IMR-90 (cell line): ENCODE measurements around the gene WWC2. TPM values are rescaled to one million over a fixed set of nuclear protein-coding genes. Genes with fewer than 3 reads are reported as not detected.

Source experiments
- ATAC-seq: fragments of 200-7000 bp; cut with Tn5 transposase; 2 replicates; pipeline ENCODE4 v1.9.1; 2020; ENCODE audit warnings: low read depth, mild to moderate bottlenecking, moderate library complexity
- BruUV-seq: library from RNA; stranded (reverse); fragments of 400-500 nt; replicated peaks from 2 replicates; lab custom pipeline; 2021; lab: Mats Ljungman, UMichigan
- CTCF ChIA-PET: fragments of 300-600 bp; formaldehyde crosslinking; extraction: SDS; loops from one replicate; lab custom pipeline; 2021; ENCODE audit warnings: antibody characterized with exemption; lab: Yijun Ruan, JAX
- POLR2A ChIA-PET: fragments of 300-600 bp; sonication (Branson Sonifier 250); formaldehyde crosslinking; loops from one replicate; lab custom pipeline; 2022; ENCODE audit warnings: antibody characterized with exemption; ENCODE audit not compliant: unreplicated experiment; lab: Charles Lee
- DNase-seq: peaks from one replicate; pipeline ENCODE4 v3.0.0; 2013
- H2AFZ ChIP-seq: replicated peaks from 2 replicates; pipeline ENCODE3; 2013; ENCODE audit warnings: low read length, mild to moderate bottlenecking; ENCODE audit not compliant: poor library complexity
- H2AK5ac ChIP-seq: 2 replicates; pipeline ENCODE4 v1.6.1; 2013; ENCODE audit warnings: low read depth, low read length, inconsistent platforms
- H2AK9ac ChIP-seq: replicated peaks from 2 replicates; pipeline ENCODE3; 2013; ENCODE audit warnings: mild to moderate bottlenecking, low read depth, low read length, moderate library complexity; ENCODE audit not compliant: poor library complexity
- H2BK120ac ChIP-seq: 2 replicates; pipeline ENCODE4 v1.6.1; 2013; ENCODE audit warnings: low read depth, low read length, inconsistent platforms
- H2BK15ac ChIP-seq: 3 replicates; pipeline ENCODE4 v1.6.1; 2013; ENCODE audit warnings: low read depth, low read length, inconsistent platforms
- H2BK20ac ChIP-seq: 2 replicates; pipeline ENCODE4 v1.6.1; 2013; ENCODE audit warnings: low read depth, mild to moderate bottlenecking, inconsistent platforms, low read length, moderate library complexity
- H2BK5ac ChIP-seq: 2 replicates; pipeline ENCODE4 v1.6.1; 2013; ENCODE audit warnings: mild to moderate bottlenecking, low read depth, low read length, inconsistent platforms; ENCODE audit not compliant: poor library complexity, severe bottlenecking
- H3K14ac ChIP-seq: replicated peaks from 2 replicates; pipeline ENCODE4 v1.6.1; 2013; ENCODE audit warnings: low read depth, low read length, inconsistent platforms
- H3K18ac ChIP-seq: 2 replicates; pipeline ENCODE4 v1.6.1; 2013; ENCODE audit warnings: low read depth, low read length, control low read depth
- H3K23ac ChIP-seq: 2 replicates; pipeline ENCODE4 v1.6.1; 2013; ENCODE audit warnings: low read depth, low read length, inconsistent platforms
- H3K27ac ChIP-seq: 2 replicates; pipeline ENCODE4 v1.5.1; 2013; ENCODE audit warnings: mild to moderate bottlenecking, control low read depth, low read length; ENCODE audit not compliant: insufficient read depth
- H3K27me3 ChIP-seq: 2 replicates; pipeline ENCODE4 v1.6.1; 2013; ENCODE audit warnings: low read length; ENCODE audit not compliant: control insufficient read depth, insufficient read depth
- H3K36me3 ChIP-seq: 2 replicates; pipeline ENCODE4 v1.6.1; 2013; ENCODE audit warnings: low read length, mixed read lengths; ENCODE audit not compliant: control insufficient read depth, insufficient read depth
- H3K4ac ChIP-seq: 2 replicates; pipeline ENCODE4 v1.6.1; 2013; ENCODE audit warnings: low read depth, low read length, inconsistent platforms
- H3K4me1 ChIP-seq: 2 replicates; pipeline ENCODE4 v1.6.1; 2013; ENCODE audit warnings: low read length, mixed read lengths; ENCODE audit not compliant: control insufficient read depth, insufficient read depth
- H3K4me2 ChIP-seq: 2 replicates; pipeline ENCODE4 v1.6.1; 2013; ENCODE audit warnings: low read depth, mild to moderate bottlenecking, control low read depth, low read length, moderate library complexity
- H3K4me3 ChIP-seq: 2 replicates; pipeline ENCODE4 v1.5.1; 2013; ENCODE audit warnings: low read depth, mild to moderate bottlenecking, control low read depth, low read length, moderate library complexity; ENCODE audit not compliant: insufficient read depth
- H3K56ac ChIP-seq: 2 replicates; pipeline ENCODE4 v1.6.1; 2013; ENCODE audit warnings: low read length, inconsistent platforms; ENCODE audit not compliant: insufficient read depth; ENCODE audit errors: extremely low read depth
- H3K79me1 ChIP-seq, 2 experiments: 2 replicates each; pipeline ENCODE4 v1.6.1; 2013; ENCODE audit warnings: low read length in 2 of 2, inconsistent platforms in 1 of 2, low read depth in 1 of 2
- H3K9ac ChIP-seq: 2 replicates; pipeline ENCODE4 v1.6.1; 2013; ENCODE audit warnings: low read depth, low read length, control low read depth
- H3K9me1 ChIP-seq: 2 replicates; pipeline ENCODE4 v1.6.1; 2013; ENCODE audit warnings: low read length, inconsistent platforms; ENCODE audit not compliant: insufficient read depth
- H3K9me3 ChIP-seq: 2 replicates; pipeline ENCODE4 v1.6.1; 2013; ENCODE audit warnings: low read length; ENCODE audit not compliant: control insufficient read depth, insufficient read depth
- H4K20me1 ChIP-seq: 2 replicates; pipeline ENCODE4 v1.6.1; 2013; ENCODE audit warnings: low read length, inconsistent platforms; ENCODE audit not compliant: insufficient read depth
- H4K5ac ChIP-seq: 2 replicates; pipeline ENCODE4 v1.6.1; 2013; ENCODE audit warnings: mild to moderate bottlenecking, low read depth, low read length, control low read depth
- H4K8ac ChIP-seq, 2 experiments: 2 replicates each; pipeline ENCODE4 v1.6.1; 2013; ENCODE audit warnings: low read depth in 2 of 2, low read length in 2 of 2, control low read depth in 1 of 2, inconsistent platforms in 1 of 2
- H4K91ac ChIP-seq: 2 replicates; pipeline ENCODE4 v1.6.1; 2013; ENCODE audit warnings: low read depth, low read length, inconsistent platforms; ENCODE audit not compliant: insufficient read depth
- BHLHE40 ChIP-seq: fragments of 150-350 bp; IDR thresholded peaks from 2 replicates; pipeline ENCODE4 v1.6.1; 2016; ENCODE audit warnings: mild to moderate bottlenecking, low read depth, low read length
- CEBPB ChIP-seq: IDR thresholded peaks from 2 replicates; pipeline ENCODE4 v1.6.1; 2012; ENCODE audit warnings: low read depth, low read length, improper control_type of control experiment
- CHD1 ChIP-seq: IDR thresholded peaks from 2 replicates; pipeline ENCODE4 v1.6.1; 2012; ENCODE audit warnings: low read depth, low read length, improper control_type of control experiment
- CTCF ChIP-seq: conservative IDR thresholded peaks from 2 replicates; pipeline ENCODE4 v1.5.1; 2012; ENCODE audit warnings: mild to moderate bottlenecking, low read depth, low read length, improper control_type of control experiment
- ELK1 ChIP-seq: fragments of 150-350 bp; IDR thresholded peaks from 2 replicates; pipeline ENCODE4 v1.6.1; 2016; ENCODE audit warnings: low read depth, mild to moderate bottlenecking, low read length, moderate library complexity, borderline replicate concordance
- FOS ChIP-seq: fragments of 150-350 bp; IDR thresholded peaks from 2 replicates; pipeline ENCODE4 v1.6.1; 2016; ENCODE audit warnings: low read depth, low read length
- MAFK ChIP-seq: IDR thresholded peaks from 2 replicates; pipeline ENCODE4 v1.6.1; 2012; ENCODE audit warnings: low read depth, low read length, improper control_type of control experiment
- MAZ ChIP-seq: IDR thresholded peaks from 2 replicates; pipeline ENCODE4 v1.6.1; 2012; ENCODE audit warnings: low read depth, mild to moderate bottlenecking, low read length, improper control_type of control experiment, moderate library complexity, borderline replicate concordance
- MXI1 ChIP-seq: IDR thresholded peaks from 2 replicates; pipeline ENCODE4 v1.6.1; 2012; ENCODE audit warnings: low read depth, mild to moderate bottlenecking, low read length, moderate library complexity, borderline replicate concordance
- NFE2L2 ChIP-seq: fragments of 150-350 bp; IDR thresholded peaks from 2 replicates; pipeline ENCODE4 v1.6.1; 2016; ENCODE audit warnings: low read depth, mild to moderate bottlenecking, low read length
- POLR2A ChIP-seq: IDR thresholded peaks from 2 replicates; pipeline ENCODE4 v1.6.1; 2012; ENCODE audit warnings: mild to moderate bottlenecking, low read depth, low read length
- RAD21 ChIP-seq: IDR thresholded peaks from 2 replicates; pipeline ENCODE4 v1.6.1; 2012; ENCODE audit warnings: low read length, improper control_type of control experiment
- RCOR1 ChIP-seq: IDR thresholded peaks from 2 replicates; pipeline ENCODE4 v1.6.1; 2012; ENCODE audit warnings: mild to moderate bottlenecking, low read length, improper control_type of control experiment; ENCODE audit not compliant: insufficient replicate concordance
- SMC3 ChIP-seq: fragments of 150-350 bp; IDR thresholded peaks from 2 replicates; pipeline ENCODE4 v1.6.1; 2016; ENCODE audit warnings: low read depth, mild to moderate bottlenecking, antibody characterized with exemption, low read length, moderate library complexity
- WGBS, 2 experiments: methylation state at CpG; one replicate each; pipeline versions ENCODE4 v1.1.5 to v1.1.7; 2013; ENCODE audit warnings: missing lambda C conversion rate in 2 of 2; ENCODE audit not compliant: insufficient read length in 1 of 2; ENCODE audit errors: extremely low coverage in 2 of 2; 5-methylcytosine and 5-hydroxymethylcytosine counted together
- dilution Hi-C: fragments of 300-500 bp; cut with HindIII; formaldehyde crosslinking; loops from one replicate; pipeline ENCODE4 v1.14.3; 2018; ENCODE audit warnings: low sequenced_read_pairs; ENCODE audit not compliant: unreplicated experiment
- in situ Hi-C: fragments of 300-500 bp; cut with MboI; formaldehyde crosslinking; loops from 3 replicates; pipeline ENCODE4 v1.14.3; 2019; ENCODE audit warnings: low sequenced_read_pairs, inconsistent platforms, mixed read lengths
- intact Hi-C: fragments of 100-400 bp; cut with micrococcal nuclease; formaldehyde crosslinking; loops from 2 replicates; pipeline ENCODE4 v1.10.0; 2022
- polyA plus RNA-seq, 3 experiments: library from polyadenylated mRNA; depleted of rRNA; stranded (reverse); fragments of >200 nt; gene quantifications; 2 replicates each; pipeline ENCODE4 v1.2.3, GENCODE V29; 2012; ENCODE audit warnings: low replicate concordance in 1 of 3
- total RNA-seq: library from RNA; depleted of rRNA; stranded (reverse); fragments of >200 nt; gene quantifications from 2 replicates; pipeline ENCODE4 v1.2.3, GENCODE V29; 2012
- TF ChIP-seq, protein P1 (sequence below): fragments of 150-350 bp; IDR thresholded peaks from 2 replicates; pipeline ENCODE4 v1.6.1; 2017; ENCODE audit warnings: mild to moderate bottlenecking, antibody characterized with exemption, low read length, low read depth

WWC2 gene
- total and polyA plus RNA-seq, 2 of the 4 experiments (the other 2 are of a cell fraction) = 26.6 to 27.4 TPM

DNA sequence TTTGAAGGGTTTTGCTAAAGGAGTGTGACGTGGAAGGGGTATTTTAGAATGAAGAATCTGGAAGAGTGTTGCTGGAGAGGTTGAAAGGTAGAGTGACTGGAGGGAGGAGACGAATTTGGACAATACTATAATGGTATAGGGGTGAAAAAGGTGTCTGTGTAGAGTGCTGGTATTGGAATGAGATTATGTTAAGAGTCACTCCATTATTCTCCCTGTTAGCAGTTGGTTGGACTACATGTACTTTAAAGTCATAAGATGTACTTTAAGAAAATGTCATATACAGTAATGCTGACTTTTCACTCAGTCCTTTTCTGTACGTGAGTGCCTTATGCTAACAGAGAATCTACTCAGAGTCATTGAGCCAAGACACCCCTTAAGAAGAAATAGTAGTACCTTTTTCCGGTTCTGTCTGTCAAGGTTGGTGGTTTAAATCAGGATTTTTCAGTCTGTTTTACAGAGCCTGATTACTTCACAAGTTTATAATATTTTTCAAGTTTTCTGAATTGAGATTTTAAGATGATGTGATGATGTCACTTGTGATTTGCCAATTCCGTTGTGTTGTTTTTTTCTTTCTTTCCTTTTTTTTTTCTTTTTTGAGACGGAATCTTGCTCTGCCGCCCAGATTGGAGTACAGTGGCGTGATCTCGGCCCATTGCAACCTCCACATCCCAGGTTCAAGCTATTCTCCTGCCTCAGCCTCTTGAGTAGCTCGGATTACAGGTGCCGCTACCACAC lies 56.6 kb downstream of the WWC2 start:
- H2BK5ac ChIP-seq = no peak overlapping the region
- no peaks in the 10 kb centered on the region for H3K27me3 ChIP-seq
- H3K27ac ChIP-seq = no peak overlapping the region
- no peak overlapping the region for H2BK15ac ChIP-seq
- no peak overlapping the region for H3K23ac ChIP-seq
- peaks cover 48% of the 10 kb centered on the region for H4K20me1 ChIP-seq
- H2BK20ac ChIP-seq = no peak overlapping the region
- H2AK5ac ChIP-seq = no peak overlapping the region
- H3K4me1 ChIP-seq = peaks cover 11% of the 10 kb centered on the region
- intact Hi-C loops = no loop called here
- peaks cover 42 to 74% of the 10 kb centered on the region in 2 experiments for H3K79me1 ChIP-seq
- no TSS peak for BruUV-seq
- peaks cover 17% of the 10 kb centered on the region for H3K9me1 ChIP-seq
- no peak overlapping the region for H4K5ac ChIP-seq
- no peak for TF ChIP-seq CTCF
- no peak for TF ChIP-seq NFE2L2
- TF ChIP-seq MXI1 = no peak
- TF ChIP-seq RAD21 = no peak
- TF ChIP-seq RCOR1 = no peak
- TF ChIP-seq FOS = no peak
- TF ChIP-seq SMC3 = no peak
- TF ChIP-seq POLR2A = no peak
- TF ChIP-seq, protein P1, sequence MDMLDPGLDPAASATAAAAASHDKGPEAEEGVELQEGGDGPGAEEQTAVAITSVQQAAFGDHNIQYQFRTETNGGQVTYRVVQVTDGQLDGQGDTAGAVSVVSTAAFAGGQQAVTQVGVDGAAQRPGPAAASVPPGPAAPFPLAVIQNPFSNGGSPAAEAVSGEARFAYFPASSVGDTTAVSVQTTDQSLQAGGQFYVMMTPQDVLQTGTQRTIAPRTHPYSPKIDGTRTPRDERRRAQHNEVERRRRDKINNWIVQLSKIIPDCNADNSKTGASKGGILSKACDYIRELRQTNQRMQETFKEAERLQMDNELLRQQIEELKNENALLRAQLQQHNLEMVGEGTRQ = no peak
- no peak for TF ChIP-seq MAZ
- no peak for TF ChIP-seq ELK1
- no peak for TF ChIP-seq BHLHE40
- no peak for TF ChIP-seq MAFK
- TF ChIP-seq CHD1 = no peak
- no peak for TF ChIP-seq CEBPB
- no peak overlapping the region for H2BK120ac ChIP-seq
- ChIA-PET POLR2A (no interaction called here), CTCF (no interaction called here)
- H3K18ac ChIP-seq = no peak overlapping the region
- no peak overlapping the region for H2AK9ac ChIP-seq
- no peak overlapping the region for H3K4me3 ChIP-seq
- no peak overlapping the region for H4K91ac ChIP-seq
- H3K14ac ChIP-seq = no peak overlapping the region
- no peak overlapping the region for H3K9ac ChIP-seq
- H3K4me2 ChIP-seq = no peak overlapping the region
- no peak overlapping the region for H3K56ac ChIP-seq
- dilution Hi-C loops = no loop called here
- H3K4ac ChIP-seq = no peak overlapping the region
- H4K8ac ChIP-seq = no peak overlapping the region
- no peak for DNase-seq
- no peak for ATAC-seq
- no peaks in the 10 kb centered on the region; the same call in 1 of the 2 replicates for H3K36me3 ChIP-seq
- no peaks in the 10 kb centered on the region for H3K9me3 ChIP-seq
- in situ Hi-C loops = no loop called here
- no peak overlapping the region for H2AFZ ChIP-seq
- 100% methylated on average over 1 of the region's 11 CpGs; no CpG with 5 or more reads in 1 of the 2 experiments for WGBS, 2 experiments
